Fibroblast of skin of abdomen (primary cell): ENCODE results near the gene PITPNM3.

ENCODE experiments used
- DNase-seq: peaks from one replicate; pipeline ENCODE4 v3.0.0-alpha.2; 2013

PITPNM3 gene

DNA sequence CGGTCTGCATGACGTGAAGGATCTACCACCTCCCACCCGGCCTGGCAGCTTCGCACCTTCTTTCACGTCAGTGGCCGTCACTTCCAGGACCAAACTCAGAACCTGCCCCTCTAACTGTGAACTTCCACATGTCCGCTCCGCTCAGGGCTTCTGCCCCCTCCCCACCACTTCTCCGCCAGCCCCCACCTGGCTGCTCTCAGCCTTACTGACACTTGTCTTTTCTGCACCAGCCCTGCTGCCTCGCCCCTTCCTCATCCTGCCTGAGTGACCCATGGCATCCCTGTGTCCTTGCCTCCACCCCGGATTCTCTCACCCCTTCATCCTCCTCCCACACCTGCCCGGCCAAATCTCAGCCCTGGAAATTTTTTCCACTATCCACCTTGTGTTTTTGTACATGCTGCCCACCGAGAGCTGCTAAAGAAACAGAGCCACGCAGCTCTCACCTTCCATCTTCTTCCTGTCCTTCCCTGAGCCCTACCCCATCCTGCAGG, 97.8 kb downstream of the PITPNM3 start:
- DNase-seq, result no peak

DNA sequence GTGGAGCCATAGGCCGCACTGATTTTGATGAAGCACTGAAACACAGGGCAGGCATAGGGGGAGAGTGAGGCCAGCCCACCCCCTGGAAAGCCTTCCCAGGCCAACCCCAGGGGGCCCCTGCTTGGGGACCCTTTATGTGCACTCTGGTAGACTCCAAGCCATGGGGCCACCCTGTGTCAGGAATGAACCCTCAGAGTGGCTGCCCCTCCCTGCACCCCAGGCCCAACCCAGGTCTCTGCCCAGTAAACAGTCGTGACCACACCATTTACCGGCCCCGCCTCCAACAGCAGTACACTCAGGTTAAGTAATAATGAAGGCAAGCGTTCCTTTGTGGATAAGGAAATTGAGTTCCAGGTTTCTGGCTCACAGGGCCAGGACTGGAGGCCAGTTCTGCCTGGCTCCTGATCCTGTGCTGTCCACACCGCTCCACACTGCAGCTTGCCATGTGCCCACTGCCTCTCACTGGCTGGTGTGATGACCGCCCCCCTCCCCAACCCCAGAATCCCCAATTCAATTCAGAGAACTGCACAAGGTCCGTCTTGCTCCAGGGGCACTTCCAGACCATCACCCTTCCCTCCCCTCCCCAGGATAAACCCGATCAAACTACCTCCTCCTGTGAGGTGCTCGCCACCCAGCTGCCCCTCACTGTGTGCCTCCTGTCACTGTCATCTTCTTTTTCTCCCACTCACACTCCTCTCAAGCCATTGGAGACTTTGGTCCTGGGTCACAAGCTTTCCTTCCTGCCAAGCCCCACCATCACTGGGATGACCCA, 98.5 kb downstream of the PITPNM3 start:
- no peak for DNase-seq

DNA sequence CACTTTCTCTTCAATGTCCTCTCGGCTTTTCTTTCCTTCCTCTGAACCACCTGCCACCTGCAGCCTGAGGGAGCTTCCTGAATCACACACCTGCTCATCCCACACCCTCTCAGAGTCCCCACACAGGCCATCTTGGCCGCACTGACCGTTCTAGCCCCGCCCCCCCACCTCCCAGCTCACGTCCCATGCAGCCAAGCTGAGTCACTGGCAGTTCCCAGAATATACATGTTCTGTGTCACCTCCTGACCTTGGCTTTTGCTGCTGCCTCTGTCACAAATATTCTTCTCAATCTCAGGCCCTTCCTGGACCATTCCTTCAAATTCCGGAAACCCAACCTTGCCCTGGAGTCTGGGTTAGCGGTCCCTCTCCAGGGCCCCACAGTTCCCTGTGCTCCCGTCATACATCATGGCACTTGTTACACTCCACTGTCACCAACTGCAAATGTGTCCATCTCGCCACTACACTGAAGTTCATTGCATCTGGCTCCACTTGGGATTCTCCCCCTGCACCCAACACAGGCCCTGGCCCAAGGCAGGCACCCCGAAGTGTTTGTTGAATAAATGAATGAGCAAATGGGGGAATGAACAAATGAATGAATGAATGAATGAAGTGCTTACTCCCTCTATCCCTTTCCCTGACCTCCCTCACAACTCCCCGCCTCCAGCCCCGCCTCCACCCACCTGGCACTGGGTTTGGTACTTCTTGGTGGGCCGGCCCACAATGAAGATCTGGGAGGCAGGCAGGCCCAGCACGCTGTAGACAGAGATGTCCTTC, 99.3 kb downstream of the PITPNM3 start:
- no peak for DNase-seq

DNA sequence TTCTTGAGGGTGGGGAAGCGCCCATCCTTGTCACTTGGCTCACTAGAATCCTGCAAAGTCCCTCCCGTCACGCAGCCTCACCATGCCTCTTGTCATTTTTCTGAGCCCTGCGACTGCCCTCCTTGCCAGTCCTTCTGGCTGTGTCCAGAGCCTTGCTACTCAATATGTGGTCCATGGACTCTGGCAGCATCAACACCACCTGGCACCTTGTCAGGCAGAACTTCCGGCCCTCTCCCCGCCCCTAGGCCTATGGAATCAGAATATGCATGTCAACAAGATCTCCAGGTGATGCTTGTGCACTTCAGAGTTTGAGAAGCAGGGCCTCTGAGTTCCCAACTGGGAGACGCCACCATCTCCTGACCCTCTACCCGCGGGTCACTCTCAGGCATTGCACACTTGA, 100.0 kb downstream of the PITPNM3 start:
- no peak for DNase-seq

DNA sequence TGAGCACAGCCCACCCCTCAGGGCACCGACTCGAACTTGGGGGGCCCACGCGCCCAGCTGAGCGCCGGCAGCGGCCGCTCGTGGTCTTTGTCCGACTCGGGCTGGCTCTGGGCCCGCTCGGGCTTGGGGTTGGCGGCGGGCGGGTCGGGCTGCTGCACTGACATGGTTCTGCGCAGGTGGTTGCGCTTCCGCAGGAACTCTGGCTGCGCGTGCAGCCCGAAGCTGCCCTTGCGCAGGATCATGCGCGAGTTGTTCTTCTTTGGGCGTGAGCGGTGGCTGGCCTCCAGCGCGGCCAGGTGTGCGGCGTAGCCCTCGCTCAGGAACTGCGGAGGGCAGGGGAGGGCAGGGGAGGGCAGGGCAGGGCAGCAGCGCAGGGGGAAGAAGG, 101.0 kb downstream of the PITPNM3 start:
- DNase-seq, result no peak

DNA sequence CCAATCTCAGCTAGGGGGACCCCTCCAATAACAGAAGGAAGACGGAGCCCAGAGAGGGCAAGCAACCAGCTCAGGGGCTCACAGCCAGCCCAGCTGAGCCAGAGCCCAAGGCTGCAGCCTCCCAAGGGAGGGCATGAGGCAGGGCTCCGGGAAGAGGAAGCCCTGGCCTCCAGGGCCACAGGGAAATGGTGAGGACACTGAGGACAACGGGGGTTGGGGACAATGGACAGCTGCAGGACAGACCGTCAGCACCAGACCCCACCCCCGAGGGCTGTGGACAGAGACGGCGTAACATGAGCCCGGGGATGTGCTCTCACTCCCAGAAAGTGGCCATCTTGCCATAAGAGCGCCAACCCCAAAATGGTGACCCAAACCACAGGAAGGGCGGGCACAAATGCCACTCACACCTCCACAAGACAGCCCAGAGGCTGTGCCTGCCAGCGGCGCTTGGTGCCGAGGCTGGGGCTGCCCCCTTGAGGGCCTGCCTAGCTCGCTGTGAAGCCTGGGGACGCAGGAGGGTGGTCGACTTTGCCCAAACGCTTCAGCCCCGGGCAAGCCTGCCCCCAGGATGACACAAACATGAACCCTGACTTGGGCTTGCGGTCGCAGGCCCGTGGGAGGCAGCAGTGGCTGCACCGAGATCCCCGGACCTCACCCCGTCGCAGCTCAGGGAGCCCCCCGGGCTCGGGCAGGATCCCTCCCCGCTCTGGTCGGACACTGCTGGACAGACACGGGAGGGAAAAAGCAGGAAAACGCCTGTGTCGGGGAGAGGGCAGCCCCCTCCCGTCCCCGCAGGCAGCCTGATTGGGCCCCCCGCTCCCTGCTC, 101.6 kb downstream of the PITPNM3 start:
- no peak for DNase-seq

DNA sequence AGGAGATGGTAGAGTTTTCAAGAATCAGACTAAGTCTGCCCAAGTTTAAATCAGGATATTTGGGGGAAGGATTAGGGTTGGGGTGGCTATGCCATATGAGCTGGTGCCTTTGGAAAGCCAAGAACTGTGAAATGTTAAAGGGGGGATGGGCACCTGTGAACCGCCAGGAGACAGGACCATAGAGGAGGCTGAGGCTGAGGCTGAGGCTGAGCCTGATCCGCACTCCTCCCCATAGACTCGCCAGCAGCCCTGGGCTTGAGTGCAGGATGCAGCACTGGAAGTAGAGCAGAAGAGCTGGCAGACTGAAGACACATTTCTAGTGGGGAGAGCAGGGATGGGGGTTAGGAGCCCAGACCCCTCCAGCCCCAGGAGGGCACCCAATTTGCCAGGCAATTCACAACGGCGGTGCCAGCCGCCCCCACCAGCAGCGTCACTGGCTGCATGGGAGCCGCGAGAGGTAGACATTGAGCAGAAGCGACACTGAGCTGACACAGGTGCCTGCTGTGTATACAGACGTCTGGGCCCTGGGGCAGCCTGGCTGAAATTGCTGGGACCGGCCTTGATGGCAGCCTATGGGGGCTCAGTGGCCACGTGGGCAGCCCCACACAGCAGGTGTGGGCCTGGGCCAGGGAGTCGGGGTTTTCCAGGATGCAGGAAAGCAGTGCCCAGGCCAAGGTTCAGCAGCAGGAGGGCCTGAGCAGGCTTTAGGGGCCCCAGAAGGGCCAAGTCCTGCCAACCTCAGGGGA, 102.9 kb downstream of the PITPNM3 start:
- no peak for DNase-seq

DNA sequence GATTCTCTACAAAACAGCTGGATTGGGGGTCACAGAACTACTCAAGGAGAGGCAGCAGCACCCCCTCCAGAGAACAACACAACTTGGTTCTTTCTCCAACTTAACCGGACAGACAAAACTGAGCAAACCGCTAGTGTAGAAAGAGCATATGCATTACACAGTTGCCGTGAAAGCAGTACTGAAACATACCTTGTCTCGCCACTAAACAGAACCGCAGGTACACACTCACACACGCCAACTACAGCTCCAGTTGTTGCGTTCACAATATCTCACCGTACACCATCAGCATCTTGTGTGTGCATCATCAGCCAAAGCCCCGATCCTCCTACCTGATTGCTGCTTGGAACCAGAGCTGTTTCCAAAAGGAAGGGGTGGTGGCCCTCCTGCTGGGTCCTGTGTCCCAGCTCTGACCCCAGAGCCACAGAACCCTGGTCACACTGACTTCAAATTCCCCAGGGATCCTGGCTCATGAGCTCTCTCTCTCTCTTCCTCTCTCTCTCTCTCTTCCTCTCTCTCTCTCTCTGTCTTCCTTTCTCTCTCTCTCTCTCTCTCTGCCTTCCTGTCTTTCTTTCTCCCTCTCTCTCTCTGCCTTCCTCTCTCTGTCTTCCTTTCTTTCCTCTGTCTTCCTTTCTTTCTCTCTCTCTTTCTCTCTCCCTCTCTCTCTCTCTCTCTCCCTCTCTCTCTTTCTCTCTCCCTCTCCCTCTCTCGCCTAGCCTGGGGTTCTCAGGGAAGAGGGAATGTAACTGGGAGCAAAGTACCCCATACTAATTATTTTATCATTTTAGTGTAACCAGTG, 103.7 kb downstream of the PITPNM3 start:
- no peak for DNase-seq

DNA sequence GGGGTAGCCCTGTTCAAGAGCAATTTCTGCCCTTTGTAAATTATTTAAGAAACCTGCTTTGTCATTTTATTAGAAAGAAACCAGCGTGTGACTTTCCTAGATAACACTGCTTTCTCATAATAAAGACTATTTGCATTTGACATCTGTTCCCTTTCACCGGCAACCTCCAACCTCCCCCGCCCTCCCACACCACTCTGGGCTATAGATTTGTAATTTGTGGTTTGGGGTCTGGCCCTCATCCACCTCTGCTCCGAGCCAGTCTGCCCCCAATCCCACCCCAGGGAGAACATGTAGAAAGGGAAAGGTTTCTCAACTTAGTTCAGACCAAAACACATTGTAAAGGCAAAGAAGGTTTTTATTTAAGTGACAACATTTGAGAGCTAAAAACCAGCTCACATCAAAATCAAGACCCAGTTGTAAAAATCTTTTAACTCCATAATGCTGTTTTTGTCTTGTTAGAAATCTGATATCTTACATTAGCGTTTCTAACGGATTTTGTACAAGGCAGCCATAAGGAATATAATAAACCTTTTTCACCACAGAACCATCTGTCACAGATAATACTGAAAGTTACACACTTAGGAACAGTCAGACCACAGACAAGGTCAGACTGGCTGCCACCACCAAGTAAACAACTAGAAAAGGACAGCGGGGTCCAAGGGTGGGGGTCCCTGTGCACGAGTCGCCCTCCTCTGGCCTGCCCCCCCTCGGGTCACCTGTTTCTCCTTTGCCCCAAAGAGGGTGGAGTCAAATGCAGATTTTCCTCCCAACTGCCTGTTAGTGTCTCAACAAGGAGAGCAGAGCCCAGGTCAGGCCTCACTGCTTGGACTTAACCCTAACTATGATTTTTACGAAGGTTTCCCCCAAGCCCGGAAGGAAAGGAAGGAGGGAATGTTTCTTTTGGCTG, 105.2 kb downstream of the PITPNM3 start:
- DNase-seq, result no peak

DNA sequence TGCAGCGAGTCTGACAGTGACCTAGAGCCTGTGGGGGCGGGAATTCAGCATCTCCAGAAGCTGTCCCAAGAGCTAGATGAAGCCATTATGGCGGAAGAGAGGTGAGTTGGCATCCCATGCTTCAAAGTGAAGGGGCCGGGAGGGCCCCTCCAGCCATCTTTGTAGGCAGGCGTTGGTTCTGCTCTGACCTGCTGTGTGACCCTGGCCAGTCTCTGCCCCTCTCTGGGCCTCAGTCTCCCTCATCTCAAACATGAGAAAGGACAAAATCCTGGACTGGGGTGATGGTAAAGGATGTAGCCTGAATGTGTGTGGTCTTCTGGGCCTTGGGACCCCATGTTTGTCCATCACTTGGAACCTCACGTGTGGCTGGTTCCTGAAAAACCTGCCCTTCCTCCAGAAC, 107.0 kb downstream of the PITPNM3 start:
- no peak for DNase-seq

DNA sequence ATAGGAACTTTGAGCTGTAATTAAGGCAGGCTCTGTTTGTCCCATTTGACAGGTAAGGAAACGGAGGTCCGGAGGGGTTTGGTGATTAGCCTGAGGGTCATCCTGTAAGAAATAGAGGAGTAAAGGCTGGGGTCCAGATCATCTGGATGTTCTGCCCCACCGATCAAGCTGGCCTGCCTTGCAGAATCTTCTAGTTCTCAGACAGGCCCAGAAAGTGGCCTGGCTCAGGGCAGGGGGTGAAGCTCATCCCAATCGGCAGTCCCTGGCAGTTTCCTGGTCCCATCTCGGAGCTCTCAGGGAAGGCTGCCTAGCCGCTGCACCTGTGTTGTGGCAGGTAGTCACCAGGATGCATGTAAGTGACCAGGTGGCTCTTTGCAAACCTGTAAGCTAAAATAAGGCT, 107.9 kb downstream of the PITPNM3 start:
- no peak for DNase-seq

DNA sequence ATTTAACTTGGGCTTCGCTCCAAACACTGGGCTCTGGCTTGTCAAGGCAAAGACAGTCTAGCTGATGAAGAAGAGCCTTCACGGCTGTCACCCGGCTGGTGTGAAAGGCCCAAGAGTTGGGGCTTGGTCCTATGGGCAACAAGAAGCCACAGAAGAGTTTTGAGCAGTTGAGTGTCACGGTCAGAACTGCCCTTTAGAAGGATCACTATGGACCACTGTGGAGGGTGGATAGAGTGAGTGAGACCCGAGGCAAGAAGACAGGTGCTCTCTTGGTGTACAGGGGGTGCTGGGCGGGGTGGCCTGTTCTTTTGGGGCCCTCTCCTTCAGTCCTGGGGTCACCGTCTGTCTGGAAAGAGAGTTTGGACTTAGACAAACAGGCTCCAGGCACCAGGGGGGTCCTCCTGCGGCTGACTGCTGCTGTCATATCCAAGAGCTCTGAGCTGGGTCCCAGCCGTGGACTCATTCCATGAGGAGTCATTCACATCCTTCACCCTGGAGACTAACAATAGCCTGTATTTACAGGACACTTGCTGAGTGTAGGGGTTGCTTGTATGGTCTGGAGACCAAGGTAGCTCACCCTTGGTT, 109.7 kb downstream of the PITPNM3 start:
- no peak for DNase-seq

DNA sequence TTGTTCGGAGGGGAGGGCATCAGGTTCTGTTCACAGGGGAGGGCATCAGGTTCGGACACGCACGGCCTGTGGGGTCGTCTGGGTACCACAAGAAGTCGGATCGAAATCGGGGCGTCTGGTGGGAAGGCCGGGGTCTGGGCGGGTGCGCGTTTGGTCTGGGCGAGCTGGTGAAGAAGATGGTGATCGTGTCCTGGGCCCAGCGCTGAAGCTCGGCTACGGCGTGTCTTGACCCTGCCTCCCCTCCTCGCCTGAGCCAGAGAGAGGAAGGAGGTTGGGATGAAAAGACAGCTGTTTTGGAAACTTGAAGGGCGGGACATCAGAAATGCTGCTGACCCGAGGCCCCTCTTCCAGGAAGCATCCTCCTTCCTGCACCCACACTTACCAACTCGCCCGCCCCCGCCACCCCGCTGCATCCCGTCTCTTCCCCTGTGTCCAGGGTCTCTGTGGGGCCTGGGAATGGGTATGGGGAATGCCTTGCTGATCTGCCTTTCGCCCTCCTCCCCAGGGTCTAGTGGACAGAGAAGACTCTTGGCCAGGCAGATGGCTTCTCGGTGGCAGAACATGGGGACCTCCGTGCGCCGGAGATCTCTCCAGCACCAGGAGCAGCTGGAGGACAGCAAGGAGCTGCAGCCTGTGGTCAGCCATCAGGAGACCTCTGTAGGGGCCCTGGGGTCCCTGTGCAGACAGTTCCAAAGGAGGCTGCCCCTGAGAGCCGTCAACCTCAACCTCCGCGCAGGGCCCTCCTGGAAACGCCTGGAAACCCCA, 111.6 kb downstream of the PITPNM3 start:
- DNase-seq, result no peak

DNA sequence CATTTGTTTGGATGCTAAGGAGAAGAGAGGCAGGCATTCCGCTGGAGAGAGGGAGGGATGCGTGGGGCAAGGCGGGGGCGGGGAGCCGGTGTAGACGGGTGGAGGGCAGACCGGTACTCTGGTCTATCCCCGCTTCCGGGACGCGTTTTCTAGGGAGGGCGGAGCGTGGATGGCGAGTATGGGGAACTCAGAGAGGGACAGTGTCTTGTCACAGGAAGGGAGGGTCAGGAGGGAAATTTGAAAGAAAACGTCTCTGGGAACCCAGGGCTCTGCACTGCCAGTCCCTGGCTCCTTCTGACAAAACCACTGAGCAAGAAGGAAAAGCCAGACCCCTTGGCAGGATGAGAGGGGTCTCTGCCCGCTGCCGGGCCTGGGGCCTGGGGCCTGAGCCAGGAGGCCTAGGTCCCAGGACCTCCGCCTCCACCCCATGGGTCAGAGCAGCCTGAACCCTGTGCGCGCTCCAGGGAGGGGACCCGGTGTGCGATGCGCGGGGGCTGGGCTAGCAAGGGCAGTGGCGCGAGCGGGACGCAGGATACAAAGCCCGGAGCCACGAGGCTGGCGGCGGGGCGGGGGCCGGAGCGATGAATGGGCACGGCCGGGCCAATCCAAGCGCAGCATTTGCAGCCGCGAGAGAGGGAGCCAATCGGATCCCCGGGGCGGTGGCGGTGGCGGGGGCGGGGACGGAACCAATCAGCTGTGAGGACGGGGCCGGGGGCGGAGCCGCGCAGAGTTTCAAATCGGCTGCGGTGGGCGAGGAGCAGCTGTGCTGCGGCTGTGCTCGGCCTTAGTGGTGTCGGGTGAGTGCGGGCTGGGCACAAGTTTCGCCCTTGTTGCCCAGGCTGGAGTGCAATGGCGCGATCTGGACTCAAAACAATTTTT, 112.4 kb downstream of the PITPNM3 start, which contains the start of gene PIMREG:
PIMREG (plus strand) TSS at position 764 of the 879 bp plus-strand sequence. CDS start 656 bp downstream, outside the sequence.
- DNase-seq, result peak; percentile 94

DNA sequence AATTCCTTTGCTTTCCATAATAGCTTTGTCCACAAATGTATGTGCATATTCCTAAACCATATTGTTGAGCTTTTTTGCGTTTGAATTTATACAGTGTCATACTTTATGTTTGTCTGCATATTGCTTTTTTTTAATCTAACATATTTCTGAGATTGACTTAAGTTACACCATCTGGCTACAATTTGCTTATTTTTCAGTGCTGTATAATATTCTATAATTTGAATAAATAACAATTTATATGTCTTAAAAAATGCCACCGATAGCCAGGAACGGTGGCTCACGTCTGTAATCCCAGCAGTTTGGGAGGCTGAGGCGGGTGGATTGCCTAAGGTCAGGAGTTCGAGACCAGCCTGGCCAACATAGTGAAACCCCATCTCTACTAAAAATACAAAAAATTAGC, 113.6 kb downstream of the PITPNM3 start:
- no peak for DNase-seq

DNA sequence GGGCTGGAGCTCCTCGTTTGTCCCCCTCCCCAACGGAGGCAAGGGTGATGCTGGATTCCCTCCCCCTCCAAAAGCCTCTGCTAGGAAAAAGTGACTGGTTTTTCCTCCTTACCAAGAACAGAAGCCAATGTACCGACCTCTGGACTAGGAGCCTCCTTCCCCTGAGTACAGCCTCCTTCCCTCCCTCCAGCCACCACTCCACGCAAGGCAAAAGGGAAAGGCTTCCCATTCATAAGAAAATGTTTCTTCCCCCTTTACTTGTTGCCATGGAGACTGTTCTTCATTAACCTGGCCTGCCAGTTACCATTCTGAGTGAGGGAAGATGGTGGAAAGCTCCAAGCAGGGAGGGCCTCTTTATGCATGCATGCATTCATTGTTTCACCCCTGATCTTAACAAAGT, 116.4 kb downstream of the PITPNM3 start:
- DNase-seq, result no peak

DNA sequence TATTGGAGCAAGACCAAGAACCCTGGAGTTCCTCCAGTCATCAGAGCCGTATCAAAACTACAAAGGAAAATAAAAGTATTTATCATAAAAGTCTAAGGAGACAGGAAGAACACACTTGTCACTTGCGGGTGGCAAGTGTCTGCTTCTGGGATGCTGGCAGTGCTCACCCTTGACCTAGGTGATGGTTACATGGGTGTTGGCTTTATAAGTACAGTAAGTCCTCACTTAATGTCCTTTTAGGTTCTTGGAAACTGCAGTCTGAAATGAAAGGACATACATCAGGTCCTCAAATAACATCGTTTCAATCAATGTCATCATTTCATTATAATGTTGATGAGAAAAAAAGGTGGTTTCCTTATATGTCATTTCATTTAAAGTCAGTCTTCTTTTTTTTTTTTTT, 118.4 kb downstream of the PITPNM3 start:
- no peak for DNase-seq

DNA sequence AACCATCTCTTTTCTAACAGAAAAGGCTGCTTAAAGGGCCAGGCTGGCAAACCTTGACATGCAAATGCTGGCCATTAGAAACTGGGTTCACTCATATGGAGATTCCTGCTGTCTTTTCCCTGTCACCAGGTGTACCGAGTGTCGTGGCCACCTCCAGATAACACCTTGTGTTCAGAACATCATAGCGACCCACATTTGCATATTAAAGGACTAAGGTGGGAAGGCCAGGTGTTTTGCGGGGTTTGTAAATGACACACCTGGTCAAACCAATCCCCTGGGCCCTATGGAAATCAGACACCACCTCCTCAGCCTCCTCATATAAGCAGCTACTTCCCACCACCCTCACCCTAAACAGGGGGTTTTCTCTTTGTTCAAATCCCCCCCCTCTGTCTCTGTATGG, 118.9 kb downstream of the PITPNM3 start:
- DNase-seq, result no peak
